Measurements from ENCODE around the gene PPARD.

GRCh38 chr6:35401514-35401913, 59.2 kb downstream of the PPARD start:
- TF ChIP-seq CTCF (IDR thresholded peaks at IDR 0.05) (no peak), POLR2A (IDR thresholded peaks at IDR 0.05) (no peak)

All from Peyer's patch (tissue), 4 donors.